Measurements from ENCODE around the gene ABCA1. TPM values are rescaled to one million over a fixed set of nuclear protein-coding genes. Genes with fewer than 3 reads are reported as not detected.

The ABCA1 gene
- 43.6 and 52.2 TPM in 2 replicates for total RNA-seq (2012; rRNA removed)
- polyA plus RNA-seq (2012; rRNA removed), result 4.3 and 5.8 TPM in 2 replicates
- 3.5 and 4.7 TPM in 2 replicates for polyA plus RNA-seq (2012; cell fraction: cytosol; rRNA removed)
- polyA plus RNA-seq (2012; cell fraction: nucleus; rRNA removed; ENCODE audit: low replicate concordance), result 5.0 and 11.1 TPM in 2 replicates
- percentile 94 among the genes with signal in this experiment for Bru-seq, nascent RNA
- percentile 93 among the genes with signal in this experiment for BruChase-seq, experiment 1, labeled RNA remaining after a 6-hour chase
- percentile 93 among the genes with signal in this experiment for BruChase-seq, experiment 2, labeled RNA remaining after a 2-hour chase
- long read RNA-seq, full-length matches to known transcripts, result 2 of 15 reads
- long read RNA-seq, partial matches to known transcripts, result 10 of 15 reads
- long read RNA-seq, other reads (novel, unspliced or antisense), result 3 of 15 reads

- Histone ChIP-seq H3K4me1 (ENCODE audit: control insufficient read depth, insufficient read depth, low read length) (peaks cover 9% of the 10 kb centered on the region), H3K4ac (ENCODE audit: low read depth, low read length) (peak within 1 kb of the TSS; percentile 77), H3K36me3 (ENCODE audit: control insufficient read depth, insufficient read depth, low read length) (peaks cover 3% of the 10 kb centered on the region; the same call in 1 of the 2 replicates), H3K56ac (ENCODE audit: extremely low read depth, insufficient read depth, low read length) (peak within 1 kb of the TSS; percentile 85), H4K20me1 (ENCODE audit: insufficient read depth, low read length) (peaks cover 17% of the 10 kb centered on the region; the same call in 1 of the 2 replicates), H2AK5ac (ENCODE audit: low read depth, low read length) (peak within 1 kb of the TSS; percentile 29), H3K18ac (ENCODE audit: low read depth, low read length) (peak within 1 kb of the TSS; percentile 91), H3K9ac (ENCODE audit: low read depth, low read length) (peak within 1 kb of the TSS; percentile 94), H2BK15ac (ENCODE audit: low read depth, low read length) (peak within 1 kb of the TSS; percentile 49; the same call in 1 of the 3 replicates), H4K8ac (ENCODE audit: low read depth in 2 of 2, low read length in 2 of 2) (peak within 1 kb of the TSS; percentile 29 to 73; a peak in 3 of 4 replicates), H2BK5ac (ENCODE audit: low read depth, low read length, poor library complexity, severe bottlenecking) (peak within 1 kb of the TSS; percentile 40), H3K4me3 (ENCODE audit: insufficient read depth, low read depth, low read length) (peak within 1 kb of the TSS; percentile 99), H3K27ac (ENCODE audit: insufficient read depth, low read length) (peak within 1 kb of the TSS; percentile 94), H3K23ac (ENCODE audit: low read depth, low read length) (peak within 1 kb of the TSS; percentile 97), H3K9me3 (ENCODE audit: control insufficient read depth, insufficient read depth, low read length) (no peaks in the 10 kb centered on the region), H3K9me1 (ENCODE audit: insufficient read depth, low read length) (0 out of 2 replicates have a peak, but pooled peaks cover 3% of the 10 kb centered on the region), H3K14ac (replicated peaks; ENCODE audit: low read depth, low read length) (peak within 1 kb of the TSS; percentile 85), H3K27me3 (ENCODE audit: control insufficient read depth, insufficient read depth, low read length) (no peaks in the 10 kb centered on the region), H2BK120ac (ENCODE audit: low read depth, low read length) (peak within 1 kb of the TSS; percentile 44), H2AK9ac (replicated peaks; ENCODE audit: low read depth, low read length, poor library complexity) (peak within 1 kb of the TSS; percentile 45), H2AFZ (replicated peaks; ENCODE audit: low read length, poor library complexity) (peak within 1 kb of the TSS; percentile 86), H3K4me2 (ENCODE audit: low read depth, low read length) (peak within 1 kb of the TSS; percentile 94), H3K79me1 (ENCODE audit: low read depth in 1 of 2, low read length in 2 of 2) (peaks cover 6 to 32% of the 10 kb centered on the region in 2 experiments), H2BK20ac (ENCODE audit: low read depth, low read length) (peak within 1 kb of the TSS; percentile 64), H4K5ac (ENCODE audit: low read depth, low read length) (peak within 1 kb of the TSS; percentile 72), H4K91ac (ENCODE audit: insufficient read depth, low read depth, low read length) (peak within 1 kb of the TSS; percentile 67)
- TF ChIP-seq FOS (IDR thresholded peaks at IDR 0.05; ENCODE audit: low read depth, low read length) (no peak), POLR2A (IDR thresholded peaks at IDR 0.05; ENCODE audit: low read depth, low read length) (peak; percentile 89), MAFK (IDR thresholded peaks at IDR 0.05; ENCODE audit: low read depth, low read length) (no peak), RAD21 (IDR thresholded peaks at IDR 0.05; ENCODE audit: low read length) (no peak), MXI1 (IDR thresholded peaks at IDR 0.05; ENCODE audit: borderline replicate concordance, low read depth, low read length) (peak; percentile 88; the same call in 1 of the 2 replicates), SMC3 (IDR thresholded peaks at IDR 0.05; ENCODE audit: low read depth, low read length) (no peak), MAZ (IDR thresholded peaks at IDR 0.05; ENCODE audit: borderline replicate concordance, low read depth, low read length) (peak; percentile 69; the same call in 1 of the 2 replicates), CEBPB (IDR thresholded peaks at IDR 0.05; ENCODE audit: low read depth, low read length) (no peak), BHLHE40 (IDR thresholded peaks at IDR 0.05; ENCODE audit: low read depth, low read length) (peak; percentile 65), RFX5 (IDR thresholded peaks at IDR 0.05; ENCODE audit: low read depth, low read length) (no peak), ELK1 (IDR thresholded peaks at IDR 0.05; ENCODE audit: borderline replicate concordance, low read depth, low read length) (no peak), USF2 (IDR thresholded peaks at IDR 0.05; ENCODE audit: low read depth, low read length) (peak; percentile 76), NFE2L2 (IDR thresholded peaks at IDR 0.05; ENCODE audit: low read depth, low read length) (no peak)
- TSS peak; percentile 27 for BruUV-seq (replicated peaks)
- DNase-seq (peak; percentile 83), ATAC-seq (ENCODE audit: low read depth) (peak; percentile 75)
- whole genome bisulfite sequencing, 2 experiments (ENCODE audit: extremely low coverage in 2 of 2, insufficient read length in 1 of 2), result 1% methylated on average over 17 of the region's 53 CpGs; no CpG with 5 or more reads in 1 of the 2 experiments
- dilution Hi-C loops (cut with HindIII; ENCODE audit: low sequenced_read_pairs, unreplicated experiment) (no loop called here), intact Hi-C loops (cut with micrococcal nuclease) (loop anchor here (1.0 to 2.0 kb wide), 2 partner anchors 40 to 137 kb away; no protein-coding TSS in a partner anchor), in situ Hi-C loops (cut with MboI; ENCODE audit: low sequenced_read_pairs) (no loop called here)
- CTCF ChIA-PET, result interaction anchor here (1.0 to 3.3 kb wide), 4 partner anchors 51 to 487 kb away, joined by 3 to 19 read pairs (median 4); no protein-coding TSS in a partner anchor
- POLR2A ChIA-PET (ENCODE audit: unreplicated experiment), result interaction anchor here (1.6 kb wide), 1 partner anchor 40 kb away, joined by 7 read pairs; no protein-coding TSS in a partner anchor
Measured at GRCh38 chr9:104927912-104928740, at the start of gene ABCA1. Gene ABCA1 (minus strand): TSS chr9:104928155. CDS start chr9:104903679, 24,476 bp downstream.
